WTC11 (cell line): ENCODE results near the gene PSMD12.
"Not testable (repeated sequence)": the region's sequence is repeated elsewhere in the genome, so short reads cannot be mapped to it uniquely, and the experiment has no call there.

Experiments used
- ESRRA ChIP-seq: sonication (generic); formaldehyde crosslinking; IDR thresholded peaks from 2 replicates; pipeline ENCODE4 v1.8.1; 2022; ENCODE audit warnings: mild to moderate bottlenecking, missing genetic modification reagents, borderline replicate concordance
- MXD4 ChIP-seq: fragments of 250-450 bp; sonication (Bioruptor Pico); IDR thresholded peaks from 2 replicates; pipeline ENCODE4 v1.8.0; 2021; ENCODE audit warnings: mild to moderate bottlenecking, moderate library complexity, borderline replicate concordance
- ZNF263 ChIP-seq: sonication (generic); formaldehyde crosslinking; IDR thresholded peaks from 2 replicates; pipeline ENCODE4 v1.8.1; 2022; ENCODE audit warnings: low read depth, mild to moderate bottlenecking, moderate library complexity, missing genetic modification reagents
- TF ChIP-seq, protein P1 (sequence below): sonication (generic); formaldehyde crosslinking; IDR thresholded peaks from 2 replicates; pipeline ENCODE4 v1.8.1; 2022; ENCODE audit warnings: low read depth, missing genetic modification reagents, borderline replicate concordance
- TF ChIP-seq, protein P2 (sequence below): sonication (generic); formaldehyde crosslinking; IDR thresholded peaks from 2 replicates; pipeline ENCODE4 v1.8.0; 2022; ENCODE audit warnings: mild to moderate bottlenecking, missing genetic modification reagents
- TF ChIP-seq, protein P3 (sequence below): sonication (generic); formaldehyde crosslinking; IDR thresholded peaks from 2 replicates; pipeline ENCODE4 v1.8.1; 2023; ENCODE audit warnings: mild to moderate bottlenecking, missing genetic modification reagents, moderate library complexity

DNA sequence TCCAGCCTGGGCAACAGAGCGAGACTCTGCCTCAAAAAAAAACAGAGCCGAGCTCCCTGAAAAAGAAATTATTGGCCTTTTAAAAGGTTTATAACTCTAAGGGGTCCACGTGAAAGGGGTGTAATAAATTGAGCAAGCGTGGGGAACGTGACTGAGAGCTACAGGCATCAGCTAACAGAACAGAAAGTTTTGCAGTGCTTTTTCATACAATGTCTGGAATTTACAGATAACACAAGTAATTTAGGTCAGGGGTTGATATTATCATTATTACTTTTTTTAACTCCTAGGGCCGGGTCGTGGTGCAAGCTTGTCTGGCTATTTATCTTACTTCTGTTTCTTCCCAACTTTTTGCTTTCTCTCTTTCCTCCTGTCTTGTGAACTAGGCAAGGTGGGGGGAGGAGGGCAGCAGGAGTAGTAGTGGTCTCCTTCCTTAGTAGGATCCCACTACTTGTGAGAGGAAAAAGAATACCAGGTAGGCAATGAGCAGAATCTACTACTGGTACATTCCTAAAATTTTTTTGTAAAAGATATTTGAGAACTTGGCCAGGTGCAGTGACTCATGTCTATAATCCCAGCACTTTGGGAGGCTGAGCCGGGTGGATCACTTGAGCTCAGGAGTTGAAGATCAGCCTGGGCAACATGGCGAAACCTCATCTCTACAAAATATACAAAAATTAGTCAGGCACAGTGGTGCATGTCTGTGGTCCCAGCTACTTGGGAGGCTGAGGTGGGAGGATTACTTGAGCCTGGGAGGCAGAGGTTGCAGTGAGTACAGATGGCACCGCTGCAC, 60.7 kb downstream of the PSMD12 start:
- TF ChIP-seq, protein P1, sequence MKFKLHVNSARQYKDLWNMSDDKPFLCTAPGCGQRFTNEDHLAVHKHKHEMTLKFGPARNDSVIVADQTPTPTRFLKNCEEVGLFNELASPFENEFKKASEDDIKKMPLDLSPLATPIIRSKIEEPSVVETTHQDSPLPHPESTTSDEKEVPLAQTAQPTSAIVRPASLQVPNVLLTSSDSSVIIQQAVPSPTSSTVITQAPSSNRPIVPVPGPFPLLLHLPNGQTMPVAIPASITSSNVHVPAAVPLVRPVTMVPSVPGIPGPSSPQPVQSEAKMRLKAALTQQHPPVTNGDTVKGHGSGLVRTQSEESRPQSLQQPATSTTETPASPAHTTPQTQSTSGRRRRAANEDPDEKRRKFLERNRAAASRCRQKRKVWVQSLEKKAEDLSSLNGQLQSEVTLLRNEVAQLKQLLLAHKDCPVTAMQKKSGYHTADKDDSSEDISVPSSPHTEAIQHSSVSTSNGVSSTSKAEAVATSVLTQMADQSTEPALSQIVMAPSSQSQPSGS (CRISPR knock-in tag) = not testable (repeated sequence)
- not testable (repeated sequence) for TF ChIP-seq ESRRA, MXD4, ZNF263 (CRISPR knock-in tag)
- TF ChIP-seq, protein P2, sequence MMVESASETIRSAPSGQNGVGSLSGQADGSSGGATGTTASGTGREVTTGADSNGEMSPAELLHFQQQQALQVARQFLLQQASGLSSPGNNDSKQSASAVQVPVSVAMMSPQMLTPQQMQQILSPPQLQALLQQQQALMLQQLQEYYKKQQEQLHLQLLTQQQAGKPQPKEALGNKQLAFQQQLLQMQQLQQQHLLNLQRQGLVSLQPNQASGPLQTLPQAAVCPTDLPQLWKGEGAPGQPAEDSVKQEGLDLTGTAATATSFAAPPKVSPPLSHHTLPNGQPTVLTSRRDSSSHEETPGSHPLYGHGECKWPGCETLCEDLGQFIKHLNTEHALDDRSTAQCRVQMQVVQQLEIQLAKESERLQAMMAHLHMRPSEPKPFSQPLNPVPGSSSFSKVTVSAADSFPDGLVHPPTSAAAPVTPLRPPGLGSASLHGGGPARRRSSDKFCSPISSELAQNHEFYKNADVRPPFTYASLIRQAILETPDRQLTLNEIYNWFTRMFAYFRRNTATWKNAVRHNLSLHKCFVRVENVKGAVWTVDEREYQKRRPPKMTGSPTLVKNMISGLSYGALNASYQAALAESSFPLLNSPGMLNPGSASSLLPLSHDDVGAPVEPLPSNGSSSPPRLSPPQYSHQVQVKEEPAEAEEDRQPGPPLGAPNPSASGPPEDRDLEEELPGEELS (CRISPR knock-in tag) = not testable (repeated sequence)
- TF ChIP-seq, protein P3, sequence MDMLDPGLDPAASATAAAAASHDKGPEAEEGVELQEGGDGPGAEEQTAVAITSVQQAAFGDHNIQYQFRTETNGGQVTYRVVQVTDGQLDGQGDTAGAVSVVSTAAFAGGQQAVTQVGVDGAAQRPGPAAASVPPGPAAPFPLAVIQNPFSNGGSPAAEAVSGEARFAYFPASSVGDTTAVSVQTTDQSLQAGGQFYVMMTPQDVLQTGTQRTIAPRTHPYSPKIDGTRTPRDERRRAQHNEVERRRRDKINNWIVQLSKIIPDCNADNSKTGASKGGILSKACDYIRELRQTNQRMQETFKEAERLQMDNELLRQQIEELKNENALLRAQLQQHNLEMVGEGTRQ (CRISPR knock-in tag) = not testable (repeated sequence)
